IgD-negative memory B cell (primary cell): ENCODE data around the gene KLHL9. TPM values are rescaled to one million over a fixed set of nuclear protein-coding genes. Genes with fewer than 3 reads are reported as not detected.

Experiments
- H3K27ac Mint-ChIP-seq, 3 donors: one replicate each; pipeline ENCODE4 v1.8.0; 2020 to 2022; ENCODE audit warnings: mild to moderate bottlenecking in 3 of 3, mixed read lengths in 3 of 3, moderate library complexity in 1 of 3
- H3K27me3 Mint-ChIP-seq: one replicate; pipeline ENCODE4 v1.8.0; 2021; ENCODE audit warnings: mixed read lengths
- H3K36me3 Mint-ChIP-seq: one replicate; pipeline ENCODE4 v1.8.0; 2020; ENCODE audit warnings: mild to moderate bottlenecking, mixed read lengths
- H3K4me1 Mint-ChIP-seq, 3 donors: one replicate each; pipeline ENCODE4 v1.8.0; 2020 to 2022; ENCODE audit warnings: mixed read lengths in 3 of 3, mild to moderate bottlenecking in 1 of 3
- H3K4me3 Mint-ChIP-seq, 4 donors: one replicate each; pipeline ENCODE4 v1.8.0; 2020 to 2022; ENCODE audit warnings: mild to moderate bottlenecking in 4 of 4, mixed read lengths in 4 of 4, moderate library complexity in 3 of 4
- H3K9me3 Mint-ChIP-seq, 3 donors: one replicate each; pipeline ENCODE4 v1.8.0; 2020 to 2021; ENCODE audit warnings: mixed read lengths in 3 of 3, mild to moderate bottlenecking in 1 of 3
- polyA plus RNA-seq: library from polyadenylated mRNA; unstranded; fragments of 300-500 nt; fragmentation: Illumina TruSeq; gene quantifications from one replicate; pipeline ENCODE4 v1.2.3, GENCODE V29; 2021

KLHL9 gene
- polyA plus RNA-seq, 1 donor from 2014 or later = 8.4 TPM

GRCh38 chr9:21294904-21295538, 40.2 kb downstream of the KLHL9 start:
- H3K9me3 Mint-ChIP-seq = peaks cover 0 to 4% (median 0%) of the 10 kb centered on the region in 3 donors
- peaks cover 11% of the 10 kb centered on the region for H3K27me3 Mint-ChIP-seq
- H3K4me1 Mint-ChIP-seq = peaks cover 3 to 5% (median 5%) of the 10 kb centered on the region in 3 donors
- H3K36me3 Mint-ChIP-seq = no peaks in the 10 kb centered on the region
- no peak overlapping the region for H3K4me3 Mint-ChIP-seq
- H3K27ac Mint-ChIP-seq = no peak overlapping the region

GRCh38 chr9:21294364-21294774, 40.8 kb downstream of the KLHL9 start:
- peaks cover 7% of the 10 kb centered on the region for H3K27me3 Mint-ChIP-seq
- H3K9me3 Mint-ChIP-seq = peaks cover 0 to 3% (median 0%) of the 10 kb centered on the region in 3 donors
- H3K36me3 Mint-ChIP-seq = no peaks in the 10 kb centered on the region
- no peak overlapping the region for H3K4me3 Mint-ChIP-seq
- no peak overlapping the region for H3K27ac Mint-ChIP-seq
- H3K4me1 Mint-ChIP-seq = peaks cover 3 to 5% (median 5%) of the 10 kb centered on the region in 3 donors

- H3K9me3 Mint-ChIP-seq = peaks cover 0 to 11% (median 6%) of the 10 kb centered on the region in 3 donors
- H3K4me3 Mint-ChIP-seq = no peak overlapping the region
- no peak overlapping the region for H3K27ac Mint-ChIP-seq
- peaks cover 15% of the 10 kb centered on the region for H3K27me3 Mint-ChIP-seq
- H3K36me3 Mint-ChIP-seq = no peaks in the 10 kb centered on the region
- peaks cover 0 to 3% (median 0%) of the 10 kb centered on the region in 3 donors for H3K4me1 Mint-ChIP-seq
These were observed 45.4 kb downstream of the KLHL9 start for GRCh38 chr9:21289848-21290247.

- no peak overlapping the region for H3K27ac Mint-ChIP-seq
- peaks cover 12% of the 10 kb centered on the region for H3K27me3 Mint-ChIP-seq
- peaks cover 0 to 2% (median 0%) of the 10 kb centered on the region in 3 donors for H3K4me1 Mint-ChIP-seq
- H3K4me3 Mint-ChIP-seq = no peak overlapping the region
- H3K36me3 Mint-ChIP-seq = no peaks in the 10 kb centered on the region
- H3K9me3 Mint-ChIP-seq = peaks cover 0 to 11% (median 6%) of the 10 kb centered on the region in 3 donors
These were observed 47.9 kb downstream of the KLHL9 start for GRCh38 chr9:21287280-21287679.

- Mint-ChIP-seq H3K27ac (no peak overlapping the region), H3K4me1 (no peaks in the 10 kb centered on the region), H3K27me3 (peaks cover 12% of the 10 kb centered on the region), H3K36me3 (no peaks in the 10 kb centered on the region), H3K4me3 (no peak overlapping the region), H3K9me3 (peaks cover 0 to 11% (median 6%) of the 10 kb centered on the region in 3 donors)
These were observed 48.5 kb downstream of the KLHL9 start for GRCh38 chr9:21286659-21287058.

- H3K9me3 Mint-ChIP-seq = peaks cover 0 to 11% (median 6%) of the 10 kb centered on the region in 3 donors
- H3K27ac Mint-ChIP-seq = no peak overlapping the region
- H3K27me3 Mint-ChIP-seq = peaks cover 12% of the 10 kb centered on the region
- no peaks in the 10 kb centered on the region for H3K4me1 Mint-ChIP-seq
- H3K4me3 Mint-ChIP-seq = no peak overlapping the region
- H3K36me3 Mint-ChIP-seq = no peaks in the 10 kb centered on the region
These were observed 49.1 kb downstream of the KLHL9 start for GRCh38 chr9:21286099-21286498.

GRCh38 chr9:21281275-21281674, 53.9 kb downstream of the KLHL9 start:
- peaks cover 0 to 1% (median under 1%) of the 10 kb centered on the region in 3 donors for H3K9me3 Mint-ChIP-seq
- H3K27me3 Mint-ChIP-seq = peaks cover 8% of the 10 kb centered on the region
- no peaks in the 10 kb centered on the region for H3K4me1 Mint-ChIP-seq
- no peak overlapping the region for H3K4me3 Mint-ChIP-seq
- no peaks in the 10 kb centered on the region for H3K36me3 Mint-ChIP-seq
- no peak overlapping the region for H3K27ac Mint-ChIP-seq

Other genes starting within 250 kb of the KLHL9 start
- not detected for gene IFNW1, start 193.6 kb downstream of the KLHL9 start, polyA plus RNA-seq
- gene IFNA21, start 168.7 kb downstream of the KLHL9 start, polyA plus RNA-seq = not detected
- gene IFNA4, start 147.8 kb downstream of the KLHL9 start, polyA plus RNA-seq = not detected
- gene IFNA7, start 133.2 kb downstream of the KLHL9 start, polyA plus RNA-seq = not detected
- gene IFNA10, start 128.3 kb downstream of the KLHL9 start, polyA plus RNA-seq = not detected
- gene IFNA16, start 118.1 kb downstream of the KLHL9 start, polyA plus RNA-seq = not detected
- gene IFNA17, start 107.2 kb downstream of the KLHL9 start, polyA plus RNA-seq = not detected
- gene IFNA14, start 95.4 kb downstream of the KLHL9 start, polyA plus RNA-seq = not detected
- not detected for gene IFNA5, start 30.1 kb downstream of the KLHL9 start, polyA plus RNA-seq
- gene IFNA6, start 15.5 kb upstream of the KLHL9 start, polyA plus RNA-seq = not detected
- gene IFNA13, start 32.7 kb upstream of the KLHL9 start, polyA plus RNA-seq = not detected
- gene IFNA2, start 50.0 kb upstream of the KLHL9 start, polyA plus RNA-seq = not detected
- gene IFNA8, start 73.7 kb upstream of the KLHL9 start, polyA plus RNA-seq = not detected
- 0.38 TPM for gene IFNA1, start 105.0 kb upstream of the KLHL9 start, polyA plus RNA-seq
- not detected for gene IFNE, start 146.9 kb upstream of the KLHL9 start, polyA plus RNA-seq